Gastroesophageal sphincter (tissue), 4 donors: ENCODE data around the gene L1CAM. TPM values are rescaled to one million over a fixed set of nuclear protein-coding genes. Genes with fewer than 3 reads are reported as not detected.
A peak's percentile ranks its signal among the peaks of the same experiment; 100 is the strongest.

Experiments
- ATAC-seq: fragments of 150-250 bp; one replicate; pipeline ENCODE4 v1.9.1; 2016; ENCODE audit warnings: mild to moderate bottlenecking, moderate library complexity
- H3K27ac ChIP-seq, 4 donors: fragments of 200-600 bp; sonication (generic) in 3 of 4; 1 replicate in 3 of 4; 2 replicates in 1 of 4; pipeline ENCODE4 v1.5.1; 2016 to 2019
- H3K27me3 ChIP-seq: fragments of 200-600 bp; sonication (generic); one replicate; pipeline ENCODE4 v1.5.1; 2019
- H3K36me3 ChIP-seq, 2 donors: fragments of 200-600 bp; sonication (generic); one replicate each; pipeline ENCODE4 v1.5.1; 2019; ENCODE audit warnings: control low read depth in 1 of 2
- H3K4me1 ChIP-seq, 3 donors: fragments of 200-600 bp; sonication (generic); 1 replicate in 2 of 3; 2 replicates in 1 of 3; pipeline ENCODE4 v1.5.1; 2016 to 2019; ENCODE audit warnings: control low read depth in 2 of 3
- H3K4me3 ChIP-seq, 2 donors: fragments of 200-600 bp; sonication (generic); one replicate each; pipeline ENCODE4 v1.5.1; 2019; ENCODE audit warnings: mild to moderate bottlenecking in 1 of 2, moderate library complexity in 1 of 2
- H3K9me3 ChIP-seq, 3 donors: fragments of 200-600 bp; sonication (generic); one replicate each; pipeline ENCODE4 v1.5.1; 2017 to 2019; ENCODE audit warnings: control low read depth in 2 of 3
- CTCF ChIP-seq, 4 experiments: fragments of 200-600 bp in 2 of 4; fragments of 450-650 bp in 2 of 4; sonication (generic) in 1 of 4; IDR thresholded peaks; one replicate each; pipeline ENCODE4 v1.5.1; 2017 to 2019; ENCODE audit warnings: antibody characterized with exemption in 4 of 4, mild to moderate bottlenecking in 2 of 4, moderate library complexity in 2 of 4
- EP300 ChIP-seq: sonication (generic); formaldehyde crosslinking; IDR thresholded peaks from one replicate; pipeline ENCODE4 v1.6.1; 2017; ENCODE audit warnings: antibody characterized with exemption, mild to moderate bottlenecking
- POLR2A ChIP-seq, 2 donors: fragments of 450-650 bp; IDR thresholded peaks; one replicate each; pipeline ENCODE4 v1.6.1; 2017; ENCODE audit warnings: antibody characterized with exemption in 2 of 2, mild to moderate bottlenecking in 2 of 2, moderate library complexity in 1 of 2
- POLR2AphosphoS5 ChIP-seq: sonication (generic); formaldehyde crosslinking; IDR thresholded peaks from one replicate; pipeline ENCODE4 v1.6.1; 2017; ENCODE audit warnings: antibody characterized with exemption
- WGBS, 2 donors: methylation state at CpG; one replicate each; pipeline ENCODE4 v1.1.5; 2018; ENCODE audit warnings: low coverage in 1 of 2; 5-methylcytosine and 5-hydroxymethylcytosine counted together
- total RNA-seq, 4 donors: library from RNA; depleted of rRNA; stranded (reverse); fragments of >200 nt; gene quantifications; one replicate each; pipeline ENCODE4 v1.1.0, GENCODE V29; 2016

The L1CAM gene
- total RNA-seq = 10 to 100 TPM; 16.2 to 53.3 (median 26.7) TPM

- Histone ChIP-seq H3K27ac (peak within 1 kb of the TSS in 3 of 4 donors; percentile 31 to 73 (median 53)), H3K4me3 (peak within 1 kb of the TSS in 1 of 2 donors; percentile 42), H3K36me3 (no peaks in the 10 kb centered on the region), H3K27me3 (peaks cover 59% of the 10 kb centered on the region), H3K4me1 (peaks cover 0 to 16% (median 4%) of the 10 kb centered on the region in 3 donors), H3K9me3 (no peaks in the 10 kb centered on the region)
- 16% methylated on average over 10 of the region's 94 CpGs; no CpG with 5 or more reads in 1 of the 2 donors for WGBS, 2 donors
- ATAC-seq = peak; percentile 16
- TF ChIP-seq EP300 = no peak
- TF ChIP-seq POLR2AphosphoS5 = no peak
- TF ChIP-seq CTCF (IDR thresholded peaks at IDR 0.05) = no peak
- TF ChIP-seq POLR2A (IDR thresholded peaks at IDR 0.05) = no peak
Observed at GRCh38 chrX:153885968-153886903, at the start of gene L1CAM. Gene L1CAM (minus strand): TSS chrX:153886173. CDS start chrX:153875836, 10,337 bp downstream.

DNA sequence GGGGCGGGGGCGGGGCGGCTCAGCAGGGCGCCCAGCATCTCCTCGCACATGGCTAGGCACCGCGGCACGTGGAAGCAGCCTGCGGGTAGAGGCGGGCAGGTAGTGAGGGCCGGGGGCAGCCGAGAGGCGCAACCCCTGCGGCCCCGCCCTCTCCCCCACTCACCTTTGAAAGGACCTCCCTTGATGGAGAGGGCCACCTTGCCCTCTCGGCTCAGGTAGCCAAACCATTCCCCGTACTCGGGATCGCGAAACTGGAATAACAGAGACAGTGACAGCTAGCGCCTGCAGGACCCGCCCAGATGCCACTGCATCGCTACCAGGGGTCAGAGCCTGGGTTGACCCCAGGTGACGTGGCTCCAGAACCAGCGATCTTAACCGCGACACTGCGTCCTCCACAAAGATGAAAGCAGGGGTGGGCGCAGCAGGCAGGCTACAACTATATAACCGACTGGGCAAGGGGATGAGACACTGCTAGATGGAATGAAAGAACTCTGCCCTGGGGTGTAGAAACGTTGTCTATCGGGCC lies 49.4 kb upstream of the L1CAM start:
- Histone ChIP-seq H3K4me1 (peaks cover 0 to 16% (median 4%) of the 10 kb centered on the region in 3 donors), H3K27ac (peak overlapping the region in 3 of 4 donors; percentile 67 to 71 (median 67)), H3K27me3 (no peaks in the 10 kb centered on the region), H3K36me3 (peaks cover 0 to 24% of the 10 kb centered on the region in 2 donors), H3K9me3 (no peaks in the 10 kb centered on the region), H3K4me3 (peak overlapping the region; percentile 47 to 78)
- TF ChIP-seq EP300 = no peak
- no peak for TF ChIP-seq POLR2AphosphoS5
- no peak for TF ChIP-seq CTCF (IDR thresholded peaks at IDR 0.05)
- no peak for TF ChIP-seq POLR2A (IDR thresholded peaks at IDR 0.05)
- 13 to 58% methylated on average over 5 to 9 of the region's 32 CpGs for WGBS, 2 donors
- ATAC-seq = no peak

DNA sequence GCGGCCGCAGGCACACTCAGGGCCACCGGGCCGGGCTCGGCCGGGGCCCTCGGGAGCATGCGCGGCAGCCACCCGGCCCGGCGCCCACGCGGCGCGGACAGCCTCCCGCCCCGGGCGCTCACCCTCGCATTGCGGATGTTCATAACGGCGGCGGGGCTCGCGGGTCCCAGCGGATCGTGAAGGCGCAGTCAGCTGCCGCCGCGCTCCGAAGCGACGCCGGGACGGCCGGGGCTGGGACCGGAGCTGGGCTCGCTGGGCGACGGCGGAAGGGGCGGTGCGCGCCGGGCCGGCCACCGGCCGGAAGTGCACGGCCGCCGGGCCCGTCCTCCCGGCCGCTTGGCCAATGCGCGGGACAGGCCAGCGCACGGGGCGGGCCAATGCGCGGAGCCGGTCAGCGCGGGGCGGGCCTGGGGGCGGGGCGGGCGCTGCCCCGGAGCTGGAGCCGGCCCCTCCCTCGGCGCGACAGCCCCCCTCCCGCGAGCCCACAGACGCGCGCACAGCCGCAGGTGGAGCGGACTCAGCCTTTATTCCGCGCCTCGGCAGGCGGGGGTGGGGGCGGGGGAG lies 48.9 kb upstream of the L1CAM start, which contains the start of gene NAA10:
Gene NAA10, minus strand, starts transcription at position 276 of the 564 bp plus-strand sequence. Its CDS starts 133 bp downstream, at position 143.
- Histone ChIP-seq H3K36me3 (peaks cover 0 to 30% of the 10 kb centered on the region in 2 donors), H3K27me3 (no peaks in the 10 kb centered on the region), H3K4me1 (peaks cover 0 to 19% (median 4%) of the 10 kb centered on the region in 3 donors), H3K27ac (peak within 1 kb of the TSS in 3 of 4 donors; percentile 74 to 79 (median 76)), H3K4me3 (peak within 1 kb of the TSS; percentile 65 to 78), H3K9me3 (no peaks in the 10 kb centered on the region)
- peak; percentile 97 for ATAC-seq
- no CpG with 5 or more reads among the region's 87 CpGs for WGBS, 2 donors
- TF ChIP-seq CTCF (IDR thresholded peaks at IDR 0.05) (no peak), POLR2A (IDR thresholded peaks at IDR 0.05) (peak; percentile 44 to 58), EP300 (no peak), POLR2AphosphoS5 (no peak)

- H3K4me3 ChIP-seq = peak overlapping the region; percentile 65 to 78
- H3K27ac ChIP-seq = peak overlapping the region in 3 of 4 donors; percentile 74 to 79 (median 76)
- H3K36me3 ChIP-seq = peaks cover 0 to 34% of the 10 kb centered on the region in 2 donors
- H3K27me3 ChIP-seq = no peaks in the 10 kb centered on the region
- 50% methylated on average over 1 of the region's 33 CpGs; no CpG with 5 or more reads in 1 of the 2 donors for WGBS, 2 donors
- TF ChIP-seq POLR2A (IDR thresholded peaks at IDR 0.05) (no peak), POLR2AphosphoS5 (no peak), CTCF (IDR thresholded peaks at IDR 0.05) (no peak), EP300 (no peak)
- H3K4me1 ChIP-seq = peaks cover 0 to 25% (median 4%) of the 10 kb centered on the region in 3 donors
- peak; percentile 9 for ATAC-seq
- H3K9me3 ChIP-seq = no peaks in the 10 kb centered on the region
Observed at GRCh38 chrX:153934148-153934761, 48.3 kb upstream of the L1CAM start.
